DOHH2 (cell line): Measurements from ENCODE around the gene SARM1.

Source experiments
- CTCF ChIP-seq: fragments of 200-600 bp; sonication (generic); IDR thresholded peaks from one replicate; pipeline ENCODE4 v1.5.1; 2014; ENCODE audit warnings: antibody characterized with exemption, mild to moderate bottlenecking, low read depth, low read length; ENCODE audit not compliant: poor library complexity, severe bottlenecking
- EZH2phosphoT487 ChIP-seq: fragments of 200-600 bp; sonication (generic); IDR thresholded peaks from 2 replicates; pipeline ENCODE4 v1.6.1; 2017; ENCODE audit warnings: borderline replicate concordance, mild to moderate bottlenecking, antibody characterized with exemption, low read length, moderate library complexity, mixed read lengths

GRCh38 chr17:28397275-28397674 is 25.8 kb downstream of the SARM1 start:
- TF ChIP-seq CTCF (no peak), EZH2phosphoT487 (no peak)
